Uterus (tissue), 4 donors: ENCODE measurements around the gene CPTP. TPM values are rescaled to one million over a fixed set of nuclear protein-coding genes. Genes with fewer than 3 reads are reported as not detected.

Experiments
- DNase-seq, 2 donors: peaks; one replicate each; pipeline ENCODE4 v3.0.0-alpha.2; 2019 to 2020
- H3K27ac ChIP-seq, 2 donors: fragments of 200-600 bp; sonication (generic); 1 replicate in 1 of 2; 2 replicates in 1 of 2; pipeline ENCODE4 v1.5.1; 2016 to 2018
- H3K27me3 ChIP-seq, 2 donors: fragments of 200-600 bp; sonication (generic); one replicate each; pipeline ENCODE4 v1.5.1; 2018 to 2019; ENCODE audit warnings: control low read depth in 1 of 2
- H3K36me3 ChIP-seq, 2 donors: fragments of 200-600 bp; sonication (generic); one replicate each; pipeline ENCODE4 v1.5.1; 2019; ENCODE audit warnings: control low read depth in 1 of 2
- H3K4me1 ChIP-seq, 2 donors: fragments of 200-600 bp; sonication (generic); one replicate each; pipeline ENCODE4 v1.5.1; 2018 to 2019; ENCODE audit warnings: control low read depth in 1 of 2
- H3K4me3 ChIP-seq, 2 donors: fragments of 200-600 bp; sonication (generic); 1 replicate in 1 of 2; 2 replicates in 1 of 2; pipeline ENCODE4 v1.5.1; 2018 to 2019; ENCODE audit warnings: mild to moderate bottlenecking in 1 of 2
- H3K9me3 ChIP-seq, 2 donors: fragments of 200-600 bp; sonication (generic); one replicate each; pipeline ENCODE4 v1.5.1; 2019; ENCODE audit warnings: control low read depth in 1 of 2
- CTCF ChIP-seq, 4 experiments: fragments of 200-600 bp in 2 of 4; fragments of 450-650 bp in 2 of 4; sonication (generic) in 2 of 4; IDR thresholded peaks; one replicate each; pipeline ENCODE4 v1.5.1; 2016 to 2019; ENCODE audit warnings: antibody characterized with exemption in 4 of 4, mild to moderate bottlenecking in 2 of 4, moderate library complexity in 1 of 4
- POLR2A ChIP-seq, 2 donors: fragments of 450-650 bp; IDR thresholded peaks; one replicate each; pipeline ENCODE4 v1.6.1; 2016; ENCODE audit warnings: antibody characterized with exemption in 2 of 2, mild to moderate bottlenecking in 1 of 2, moderate library complexity in 1 of 2
- intact Hi-C: fragments of 100-400 bp; cut with DNase I; formaldehyde crosslinking; loops from one replicate; pipeline ENCODE4 v1.15.1; 2023; ENCODE audit warnings: low total_unique reads
- total RNA-seq, 4 donors: library from RNA; depleted of rRNA in 3 of 4; stranded (reverse); fragments of >200 nt in 3 of 4; gene quantifications; one replicate each; pipeline versions ENCODE4 v1.1.0 to v1.2.4, GENCODE V29; 2014 to 2023
- donor health status: DM: yes; HTN: yes; CAD: no.

CPTP gene
- total RNA-seq, 4 donors from 2014 or later: 3.5 to 23.9 (median 16.4) TPM

GRCh38 chr1:1292442-1292779, 32.2 kb upstream of the CPTP start:
- H3K4me1 ChIP-seq: peaks cover 0 to 16% of the 10 kb centered on the region in 2 donors
- no peaks in the 10 kb centered on the region for H3K27me3 ChIP-seq
- H3K36me3 ChIP-seq: no peaks in the 10 kb centered on the region
- TF ChIP-seq CTCF (IDR thresholded peaks at IDR 0.05): no peak
- TF ChIP-seq POLR2A (IDR thresholded peaks at IDR 0.05): no peak
- H3K27ac ChIP-seq: no peak overlapping the region
- DNase-seq: peak in 1 of 2 donors; percentile 17
- intact Hi-C loops: no loop called here
- H3K9me3 ChIP-seq: no peaks in the 10 kb centered on the region
- H3K4me3 ChIP-seq: no peak overlapping the region

- H3K27ac ChIP-seq: no peak overlapping the region
- intact Hi-C loops: no loop called here
- no peaks in the 10 kb centered on the region for H3K9me3 ChIP-seq
- H3K36me3 ChIP-seq: no peaks in the 10 kb centered on the region
- H3K4me1 ChIP-seq: peaks cover 0 to 16% of the 10 kb centered on the region in 2 donors
- no peak overlapping the region for H3K4me3 ChIP-seq
- no peaks in the 10 kb centered on the region for H3K27me3 ChIP-seq
- DNase-seq: no peak
- TF ChIP-seq POLR2A (IDR thresholded peaks at IDR 0.05) (no peak), CTCF (IDR thresholded peaks at IDR 0.05) (no peak)
Observed at GRCh38 chr1:1292851-1293250, 31.8 kb upstream of the CPTP start.

- Histone ChIP-seq H3K4me3 (no peak overlapping the region), H3K36me3 (no peaks in the 10 kb centered on the region)
Observed at GRCh38 chr1:1293263-1294249, 31.0 kb upstream of the CPTP start.

GRCh38 chr1:1294250-1294890, 30.2 kb upstream of the CPTP start:
- H3K27me3 ChIP-seq: no peaks in the 10 kb centered on the region
- TF ChIP-seq POLR2A (IDR thresholded peaks at IDR 0.05) (no peak), CTCF (IDR thresholded peaks at IDR 0.05) (no peak)
- no peak overlapping the region for H3K4me3 ChIP-seq
- H3K4me1 ChIP-seq: peaks cover 0 to 16% of the 10 kb centered on the region in 2 donors
- no peaks in the 10 kb centered on the region for H3K36me3 ChIP-seq
- DNase-seq: no peak
- intact Hi-C loops: no loop called here
- no peak overlapping the region for H3K27ac ChIP-seq
- H3K9me3 ChIP-seq: no peaks in the 10 kb centered on the region

More at GRCh38 chr1:1293263-1294249, 31.0 kb upstream of the CPTP start:
- Histone ChIP-seq H3K9me3 (no peaks in the 10 kb centered on the region), H3K27ac (no peak overlapping the region), H3K4me1 (peaks cover 0 to 16% of the 10 kb centered on the region in 2 donors), H3K27me3 (no peaks in the 10 kb centered on the region)
- intact Hi-C loops: no loop called here
- peak in 1 of 2 donors; percentile 15 for DNase-seq
- TF ChIP-seq CTCF (IDR thresholded peaks at IDR 0.05) (no peak), POLR2A (IDR thresholded peaks at IDR 0.05) (no peak)
